Neural cell (in vitro differentiated cells): ENCODE measurements around the gene SERPINI2. TPM values are rescaled to one million over a fixed set of nuclear protein-coding genes. Genes with fewer than 3 reads are reported as not detected.

Source experiments
- H2AFZ ChIP-seq: fragments of 200-600, 300-800 bp; sonication (generic), shearing (Covaris generic); 2 replicates; pipeline ENCODE4 v1.6.0; 2014; ENCODE audit warnings: low read depth, mild to moderate bottlenecking, antibody characterized with exemption, low read length, moderate library complexity
- H3F3A ChIP-seq: fragments of 200-600 bp; shearing (Covaris generic); 2 replicates; pipeline ENCODE4 v1.6.1; 2016; ENCODE audit warnings: mild to moderate bottlenecking, moderate library complexity, mixed read lengths, antibody characterized with exemption, low read length; ENCODE audit not compliant: insufficient read depth, poor library complexity, severe bottlenecking
- H3K27ac ChIP-seq: fragments of 200-600, 300-800 bp; sonication (generic), shearing (Covaris generic); 2 replicates; pipeline ENCODE4 v1.5.1; 2014; ENCODE audit warnings: mild to moderate bottlenecking, low read length, moderate library complexity
- H3K27me3 ChIP-seq: fragments of 300-800, 200-600 bp; sonication (generic), shearing (Covaris generic); 2 replicates; pipeline ENCODE4 v1.6.0; 2014; ENCODE audit warnings: mild to moderate bottlenecking, low read depth, low read length, moderate library complexity; ENCODE audit not compliant: insufficient read depth
- H3K36me3 ChIP-seq: fragments of 300-800, 200-600 bp; sonication (generic), shearing (Covaris generic); 2 replicates; pipeline ENCODE4 v1.5.1; 2014; ENCODE audit warnings: mild to moderate bottlenecking, antibody characterized with exemption, low read length, moderate library complexity; ENCODE audit not compliant: insufficient read depth
- H3K4me2 ChIP-seq: fragments of 300-800, 200-600 bp; sonication (generic), shearing (Covaris generic); 2 replicates; pipeline ENCODE4 v1.6.0; 2014; ENCODE audit warnings: mild to moderate bottlenecking, low read length
- H3K4me3 ChIP-seq: fragments of 300-800, 200-600 bp; sonication (generic), shearing (Covaris generic); 2 replicates; pipeline ENCODE4 v1.5.1; 2014; ENCODE audit warnings: mild to moderate bottlenecking, low read length, moderate library complexity
- H3K79me2 ChIP-seq: fragments of 200-600 bp; shearing (Covaris generic); replicated peaks from 2 replicates; pipeline ENCODE4 v1.6.0; 2014; ENCODE audit warnings: mild to moderate bottlenecking, low read length, moderate library complexity; ENCODE audit not compliant: insufficient read depth
- H3K9ac ChIP-seq: fragments of 300-800, 200-600 bp; sonication (generic), shearing (Covaris generic); 2 replicates; pipeline ENCODE4 v1.6.1; 2016; ENCODE audit warnings: mild to moderate bottlenecking, low read length, mixed read lengths
- H3K9me2 ChIP-seq: fragments of 200-600 bp; shearing (Covaris generic); 2 replicates; pipeline ENCODE4 v1.6.1; 2016; ENCODE audit warnings: mild to moderate bottlenecking, low read length, mixed read lengths; ENCODE audit not compliant: insufficient read depth
- H3K9me3 ChIP-seq: fragments of 200-600, 300-800 bp; sonication (generic), shearing (Covaris generic); 2 replicates; pipeline ENCODE4 v1.6.1; 2016; ENCODE audit warnings: mild to moderate bottlenecking, mixed run types, low read length, moderate library complexity, mixed read lengths
- H4K20me1 ChIP-seq: fragments of 200-600 bp; shearing (Covaris generic); 2 replicates; pipeline ENCODE4 v1.6.1; 2016; ENCODE audit warnings: mild to moderate bottlenecking, mixed run types; ENCODE audit not compliant: insufficient read depth
- CTCF ChIP-seq: fragments of 450-650 bp; IDR thresholded peaks from 2 replicates; pipeline ENCODE4 v1.5.1; 2014; ENCODE audit warnings: antibody characterized with exemption, mild to moderate bottlenecking, moderate library complexity; ENCODE audit not compliant: poor library complexity, severe bottlenecking
- EP300 ChIP-seq: fragments of 450-650 bp; conservative IDR thresholded peaks from 2 replicates; pipeline ENCODE4 v1.6.1; 2014; ENCODE audit warnings: antibody characterized with exemption, mild to moderate bottlenecking, moderate library complexity; ENCODE audit not compliant: poor library complexity, severe bottlenecking
- EZH2 ChIP-seq: fragments of 200-600, 300-800 bp; shearing (Covaris generic), sonication (generic); IDR thresholded peaks from 2 replicates; pipeline ENCODE4 v1.6.1; 2014; ENCODE audit warnings: antibody characterized with exemption, low read length, borderline replicate concordance, mild to moderate bottlenecking; ENCODE audit not compliant: insufficient read depth, poor library complexity, severe bottlenecking
- MXI1 ChIP-seq: fragments of 450-650 bp; conservative IDR thresholded peaks from 2 replicates; pipeline ENCODE4 v1.6.1; 2014; ENCODE audit warnings: antibody characterized with exemption, mild to moderate bottlenecking; ENCODE audit not compliant: poor library complexity, severe bottlenecking
- POLR2AphosphoS5 ChIP-seq: IDR thresholded peaks from 2 replicates; pipeline ENCODE4 v1.6.1; 2012
- RAD21 ChIP-seq: fragments of 450-650 bp; conservative IDR thresholded peaks from 2 replicates; pipeline ENCODE4 v1.6.1; 2014; ENCODE audit warnings: antibody characterized with exemption, mild to moderate bottlenecking, moderate library complexity
- REST ChIP-seq: IDR thresholded peaks from 2 replicates; pipeline ENCODE4 v1.6.1; 2012; ENCODE audit warnings: borderline replicate concordance
- SMC3 ChIP-seq: fragments of 450-650 bp; conservative IDR thresholded peaks from 2 replicates; pipeline ENCODE4 v1.6.1; 2014; ENCODE audit warnings: antibody characterized with exemption, mild to moderate bottlenecking, moderate library complexity; ENCODE audit not compliant: poor library complexity
- TAF1 ChIP-seq: IDR thresholded peaks from 2 replicates; pipeline ENCODE4 v1.6.1; 2012; ENCODE audit warnings: low read depth
- polyA minus RNA-seq: library from RNA; depleted of rRNA, polyadenylated mRNA; stranded (reverse); fragments of >200 nt; gene quantifications from 2 replicates; pipeline ENCODE4 v1.2.3, GENCODE V29; 2014
- polyA plus RNA-seq: library from polyadenylated mRNA; depleted of rRNA; stranded (reverse); fragments of >200 nt; gene quantifications from 2 replicates; pipeline ENCODE4 v1.2.3, GENCODE V29; 2014

Gene SERPINI2
- polyA plus RNA-seq (1.3 and 1.7 TPM in 2 replicates), polyA minus RNA-seq (1.2 and 2.2 TPM in 2 replicates)

- no peaks in the 10 kb centered on the region for H3K27me3 ChIP-seq
- H3K9me2 ChIP-seq: no peaks in the 10 kb centered on the region
- TF ChIP-seq TAF1 (no peak), EP300 (no peak), SMC3 (no peak), RAD21 (no peak), REST (no peak), CTCF (no peak), MXI1 (no peak), POLR2AphosphoS5 (no peak), EZH2 (no peak)
- no peak within 1 kb of the TSS for H3K4me3 ChIP-seq
- no peaks in the 10 kb centered on the region for H3K79me2 ChIP-seq
- no peaks in the 10 kb centered on the region for H3K9me3 ChIP-seq
- H3F3A ChIP-seq: no peaks in the 10 kb centered on the region
- H3K4me2 ChIP-seq: no peak within 1 kb of the TSS
- no peak within 1 kb of the TSS for H3K9ac ChIP-seq
- H3K27ac ChIP-seq: no peak within 1 kb of the TSS
- no peak within 1 kb of the TSS for H2AFZ ChIP-seq
- H4K20me1 ChIP-seq: no peaks in the 10 kb centered on the region
- H3K36me3 ChIP-seq: no peaks in the 10 kb centered on the region
Measured at GRCh38 chr3:167473863-167474262, at the start of gene SERPINI2. Gene SERPINI2 (minus strand): TSS chr3:167474042. CDS start chr3:167471834, 2,208 bp downstream.

GRCh38 chr3:167521006-167521355, 47.1 kb upstream of the SERPINI2 start:
- Histone ChIP-seq H3K9me3 (no peaks in the 10 kb centered on the region), H3K4me2 (no peak overlapping the region), H3K27me3 (no peaks in the 10 kb centered on the region), H3K4me3 (no peak overlapping the region), H3K36me3 (no peaks in the 10 kb centered on the region), H3K9me2 (no peaks in the 10 kb centered on the region), H3F3A (no peaks in the 10 kb centered on the region), H3K79me2 (no peaks in the 10 kb centered on the region), H2AFZ (no peak overlapping the region), H3K27ac (no peak overlapping the region), H3K9ac (no peak overlapping the region), H4K20me1 (no peaks in the 10 kb centered on the region)
- TF ChIP-seq MXI1 (no peak), EP300 (no peak), POLR2AphosphoS5 (no peak), RAD21 (no peak), SMC3 (no peak)
